SK-N-SH treated with all-trans-retinoic acid at 6 μM for 48 hours (cell line): Measurements from ENCODE around the gene DRGX.

Source experiments
- ARNTL ChIP-seq: fragments of 450-650 bp; formaldehyde crosslinking; IDR thresholded peaks from 2 replicates; pipeline ENCODE4 v1.5.0; 2020; ENCODE audit warnings: low read depth, mild to moderate bottlenecking, moderate library complexity, borderline replicate concordance
- CREB5 ChIP-seq: fragments of 250-450 bp; sonication (Bioruptor Pico); IDR thresholded peaks from 2 replicates; pipeline ENCODE4 v1.5.1; 2020; ENCODE audit warnings: low read depth, mild to moderate bottlenecking, moderate library complexity
- CSDC2 ChIP-seq: fragments of 250-450 bp; sonication (Bioruptor Pico); IDR thresholded peaks from 2 replicates; pipeline ENCODE4 v1.5.0; 2020; ENCODE audit warnings: mild to moderate bottlenecking, moderate library complexity
- PATZ1 ChIP-seq: fragments of 250-450 bp; sonication (Bioruptor Pico); IDR thresholded peaks from 2 replicates; pipeline ENCODE4 v1.8.0; 2020; ENCODE audit warnings: mild to moderate bottlenecking, moderate library complexity, borderline replicate concordance
- POU6F1 ChIP-seq: fragments of 250-450 bp; sonication (Bioruptor Pico); IDR thresholded peaks from 2 replicates; pipeline ENCODE4 v1.8.0; 2021; ENCODE audit warnings: low read depth, mild to moderate bottlenecking, moderate library complexity, borderline replicate concordance
- PPARA ChIP-seq: fragments of 250-450 bp; sonication (Bioruptor Pico); IDR thresholded peaks from 2 replicates; pipeline ENCODE4 v1.5.0; 2020; ENCODE audit warnings: mild to moderate bottlenecking, borderline replicate concordance
- SNAI2 ChIP-seq: fragments of 250-450 bp; sonication (Bioruptor Pico); IDR thresholded peaks from 2 replicates; pipeline ENCODE4 v1.5.0; 2020; ENCODE audit warnings: mild to moderate bottlenecking, moderate library complexity
- TCF4 ChIP-seq: fragments of 250-450 bp; sonication (Bioruptor Pico); IDR thresholded peaks from 2 replicates; pipeline ENCODE4 v1.8.0; 2021; ENCODE audit warnings: mild to moderate bottlenecking, moderate library complexity, borderline replicate concordance
- TOX ChIP-seq: fragments of 250-450 bp; sonication (Bioruptor Pico); IDR thresholded peaks from 2 replicates; pipeline ENCODE4 v1.8.0; 2021; ENCODE audit warnings: mild to moderate bottlenecking, moderate library complexity, borderline replicate concordance
- ZC3H10 ChIP-seq: fragments of 250-450 bp; sonication (Bioruptor Pico); IDR thresholded peaks from 2 replicates; pipeline ENCODE4 v1.5.1; 2021; ENCODE audit warnings: mild to moderate bottlenecking, moderate library complexity
- ZFP3 ChIP-seq: fragments of 250-450 bp; sonication (Bioruptor Pico); IDR thresholded peaks from 2 replicates; pipeline ENCODE4 v1.5.0; 2020; ENCODE audit warnings: mild to moderate bottlenecking, moderate library complexity

- TF ChIP-seq ARNTL (CRISPR knock-in tag) (no peak), CREB5 (CRISPR knock-in tag) (no peak), TCF4 (CRISPR knock-in tag) (no peak), POU6F1 (no peak), SNAI2 (CRISPR knock-in tag) (no peak), PATZ1 (CRISPR knock-in tag) (no peak), ZC3H10 (no peak), TOX (CRISPR knock-in tag) (no peak), ZFP3 (no peak), PPARA (CRISPR knock-in tag) (no peak), CSDC2 (no peak)
Measured at GRCh38 chr10:49350846-49351532, 44.9 kb downstream of the DRGX start.
